Rectal smooth muscle tissue (tissue), 1 donor: ENCODE results near the gene CCDC127.
"Not testable (repeated sequence)": the region's sequence is repeated elsewhere in the genome, so short reads cannot be mapped to it uniquely, and the experiment has no call there.

Experiments
- H3K27ac ChIP-seq: one replicate; pipeline ENCODE4 v1.7.0; 2013; ENCODE audit warnings: low read depth, low read length, inconsistent platforms
- H3K27me3 ChIP-seq: one replicate; pipeline ENCODE4 v1.7.0; 2013; ENCODE audit warnings: low read length; ENCODE audit not compliant: control insufficient read depth, insufficient read depth
- H3K36me3 ChIP-seq: one replicate; pipeline ENCODE4 v1.7.0; 2013; ENCODE audit warnings: low read length; ENCODE audit not compliant: control insufficient read depth, insufficient read depth
- H3K4me1 ChIP-seq: one replicate; pipeline ENCODE4 v1.7.0; 2013; ENCODE audit warnings: low read length; ENCODE audit not compliant: control insufficient read depth, insufficient read depth
- H3K4me3 ChIP-seq: one replicate; pipeline ENCODE4 v1.7.0; 2013; ENCODE audit warnings: low read length
- H3K9ac ChIP-seq: one replicate; pipeline ENCODE4 v1.7.0; 2013; ENCODE audit warnings: low read length

Gene CCDC127

GRCh38 chr5:227375-227774 lies 9.4 kb upstream of the CCDC127 start:
- not testable (repeated sequence) for H3K27me3 ChIP-seq, H3K9ac ChIP-seq, H3K4me3 ChIP-seq, H3K4me1 ChIP-seq, H3K27ac ChIP-seq
- peaks cover 23% of the 10 kb centered on the region for H3K36me3 ChIP-seq

- Histone ChIP-seq H3K36me3 (peaks cover 19% of the 10 kb centered on the region), H3K27me3 (no peaks in the 10 kb centered on the region), H3K4me1 (no peaks in the 10 kb centered on the region), H3K27ac (no peak overlapping the region), H3K4me3 (no peak overlapping the region), H3K9ac (no peak overlapping the region)
Measured at GRCh38 chr5:225334-225733, 7.4 kb upstream of the CCDC127 start.

- H3K27me3 ChIP-seq, result no peaks in the 10 kb centered on the region
- H3K9ac ChIP-seq, result no peak overlapping the region
- peaks cover 16% of the 10 kb centered on the region for H3K36me3 ChIP-seq
- no peaks in the 10 kb centered on the region for H3K4me1 ChIP-seq
- H3K4me3 ChIP-seq, result no peak overlapping the region
- H3K27ac ChIP-seq, result no peak overlapping the region
Measured at GRCh38 chr5:223791-224190, 5.8 kb upstream of the CCDC127 start.

GRCh38 chr5:222951-223715 lies 5.2 kb upstream of the CCDC127 start:
- not testable (repeated sequence) for H3K27ac ChIP-seq

GRCh38 chr5:219991-220390 lies 2.0 kb upstream of the CCDC127 start:
- Histone ChIP-seq H3K36me3 (peaks cover under 1% of the 10 kb centered on the region), H3K9ac (peak overlapping the region; percentile 1), H3K4me3 (peak overlapping the region; percentile 90), H3K4me1 (no peaks in the 10 kb centered on the region), H3K27ac (no peak overlapping the region), H3K27me3 (no peaks in the 10 kb centered on the region)

More at GRCh38 chr5:222951-223715, 5.2 kb upstream of the CCDC127 start:
- not testable (repeated sequence) for H3K9ac ChIP-seq, H3K4me1 ChIP-seq, H3K27me3 ChIP-seq, H3K4me3 ChIP-seq
- H3K36me3 ChIP-seq, result peaks cover 12% of the 10 kb centered on the region

- Histone ChIP-seq H3K27me3 (no peaks in the 10 kb centered on the region), H3K4me1 (no peaks in the 10 kb centered on the region), H3K27ac (no peak overlapping the region), H3K4me3 (peak overlapping the region; percentile 90), H3K36me3 (no peaks in the 10 kb centered on the region), H3K9ac (peak overlapping the region; percentile 1)
Measured at GRCh38 chr5:219460-219863, 1.5 kb upstream of the CCDC127 start.

GRCh38 chr5:218457-219291 lies 721 bp upstream of the CCDC127 start:
- H3K36me3 ChIP-seq, result no peaks in the 10 kb centered on the region
- no peaks in the 10 kb centered on the region for H3K4me1 ChIP-seq
- peak overlapping the region; percentile 90 for H3K9ac ChIP-seq
- H3K27ac ChIP-seq, result peak overlapping the region; percentile 83
- H3K27me3 ChIP-seq, result no peaks in the 10 kb centered on the region
- peak overlapping the region; percentile 90 for H3K4me3 ChIP-seq

- H3K27ac ChIP-seq, H3K36me3 ChIP-seq, H3K9ac ChIP-seq, H3K27me3 ChIP-seq, H3K4me1 ChIP-seq, H3K4me3 ChIP-seq: not testable (repeated sequence)
Measured at GRCh38 chr5:216076-216475, 1.9 kb downstream of the CCDC127 start.

- H3K4me3 ChIP-seq, H3K4me1 ChIP-seq, H3K27me3 ChIP-seq, H3K9ac ChIP-seq, H3K36me3 ChIP-seq, H3K27ac ChIP-seq: not testable (repeated sequence)
Measured at GRCh38 chr5:215256-215655, 2.7 kb downstream of the CCDC127 start.

GRCh38 chr5:213803-214395 lies 4.1 kb downstream of the CCDC127 start:
- no peaks in the 10 kb centered on the region for H3K36me3 ChIP-seq
- peaks cover 4% of the 10 kb centered on the region for H3K4me1 ChIP-seq
- H3K9ac ChIP-seq, result no peak overlapping the region
- no peak overlapping the region for H3K27ac ChIP-seq
- H3K27me3 ChIP-seq, result no peaks in the 10 kb centered on the region
- H3K4me3 ChIP-seq, result no peak overlapping the region

GRCh38 chr5:208449-209114 lies 9.4 kb downstream of the CCDC127 start:
- Histone ChIP-seq H3K9ac (no peak overlapping the region), H3K27me3 (no peaks in the 10 kb centered on the region), H3K4me3 (no peak overlapping the region), H3K4me1 (peaks cover 4% of the 10 kb centered on the region), H3K27ac (no peak overlapping the region), H3K36me3 (peaks cover 3% of the 10 kb centered on the region)

- Histone ChIP-seq H3K4me3 (no peak overlapping the region), H3K27ac (no peak overlapping the region), H3K9ac (no peak overlapping the region), H3K27me3 (no peaks in the 10 kb centered on the region), H3K4me1 (peaks cover 4% of the 10 kb centered on the region), H3K36me3 (peaks cover 3% of the 10 kb centered on the region)
Measured at GRCh38 chr5:207599-207998, 10.4 kb downstream of the CCDC127 start.
